Activated T-cell treated with anti-CD3 and anti-CD28 coated beads, Interleukin-2, amount 50 U/mL, for 48 hours (primary cell): Measurements from ENCODE around the gene SFXN3.

Source experiments
- DNase-seq, 2 experiments: peaks; one replicate each; pipeline ENCODE4 v3.0.0-alpha.2; 2020

Gene SFXN3

DNA sequence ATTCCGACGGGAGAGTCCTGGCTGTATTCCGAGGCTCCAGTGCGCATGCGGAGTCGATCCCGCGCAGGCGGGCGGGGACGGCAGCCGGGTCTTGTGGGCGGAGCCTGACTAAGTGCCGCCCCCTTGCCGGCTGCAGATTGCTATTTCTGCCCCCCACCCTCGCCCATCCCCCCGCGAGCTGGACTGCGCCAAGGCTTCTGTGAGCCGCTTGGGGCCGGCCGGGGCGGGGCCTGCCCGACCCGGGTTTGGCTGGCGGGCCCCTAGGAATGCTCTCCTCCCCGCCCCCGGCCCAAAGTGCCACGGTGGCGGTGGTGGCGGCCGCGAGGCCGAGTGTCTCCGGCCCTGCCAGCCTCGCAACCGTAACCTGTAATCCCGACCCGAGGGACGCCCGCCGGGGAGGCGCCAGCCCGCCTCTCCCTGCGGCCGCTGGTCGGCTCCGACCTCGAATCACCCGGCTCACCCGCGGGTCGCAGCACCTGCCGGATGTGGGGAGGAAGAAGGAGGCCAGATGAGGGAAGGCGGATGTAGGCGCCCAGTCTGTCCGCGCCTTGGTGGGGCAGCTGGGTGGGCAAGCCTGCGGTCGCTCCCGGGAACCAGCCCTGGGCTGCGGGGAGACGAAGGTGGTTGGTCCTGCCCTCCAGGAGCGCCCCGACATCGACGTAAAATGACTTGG lies 30.1 kb downstream of the SFXN3 start:
- no peak for DNase-seq

DNA sequence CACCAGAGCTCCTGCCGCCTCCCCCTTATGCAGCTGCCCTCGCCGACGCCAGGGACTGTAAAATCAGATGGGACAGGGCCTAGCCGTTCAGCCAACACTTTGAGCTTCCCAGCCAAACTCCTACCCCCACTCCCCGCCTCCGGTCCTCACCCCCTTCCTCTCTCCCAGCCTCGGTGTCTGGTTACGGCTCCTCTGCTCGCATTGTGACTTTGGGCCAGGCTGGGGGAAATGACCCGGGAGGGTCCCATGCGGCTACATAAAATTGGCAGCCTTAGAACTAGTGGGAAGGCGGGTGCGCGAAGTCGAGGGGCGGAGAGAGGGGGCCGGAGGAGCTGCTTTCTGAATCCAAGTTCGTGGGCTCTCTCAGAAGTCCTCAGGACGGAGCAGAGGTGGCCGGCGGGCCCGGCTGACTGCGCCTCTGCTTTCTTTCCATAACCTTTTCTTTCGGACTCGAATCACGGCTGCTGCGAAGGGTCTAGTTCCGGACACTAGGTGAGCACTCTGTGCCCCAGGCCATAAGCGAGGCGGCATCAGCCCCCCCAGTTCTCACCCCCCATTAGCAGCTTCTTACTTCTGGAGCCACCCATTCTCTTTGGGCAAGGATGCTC lies 30.7 kb downstream of the SFXN3 start, which contains the start of gene KAZALD1:
Gene KAZALD1, plus strand, starts transcription at position 366 of the 608 bp plus-strand sequence. CDS start 604 bp downstream, outside the sequence.
- no peak for DNase-seq

DNA sequence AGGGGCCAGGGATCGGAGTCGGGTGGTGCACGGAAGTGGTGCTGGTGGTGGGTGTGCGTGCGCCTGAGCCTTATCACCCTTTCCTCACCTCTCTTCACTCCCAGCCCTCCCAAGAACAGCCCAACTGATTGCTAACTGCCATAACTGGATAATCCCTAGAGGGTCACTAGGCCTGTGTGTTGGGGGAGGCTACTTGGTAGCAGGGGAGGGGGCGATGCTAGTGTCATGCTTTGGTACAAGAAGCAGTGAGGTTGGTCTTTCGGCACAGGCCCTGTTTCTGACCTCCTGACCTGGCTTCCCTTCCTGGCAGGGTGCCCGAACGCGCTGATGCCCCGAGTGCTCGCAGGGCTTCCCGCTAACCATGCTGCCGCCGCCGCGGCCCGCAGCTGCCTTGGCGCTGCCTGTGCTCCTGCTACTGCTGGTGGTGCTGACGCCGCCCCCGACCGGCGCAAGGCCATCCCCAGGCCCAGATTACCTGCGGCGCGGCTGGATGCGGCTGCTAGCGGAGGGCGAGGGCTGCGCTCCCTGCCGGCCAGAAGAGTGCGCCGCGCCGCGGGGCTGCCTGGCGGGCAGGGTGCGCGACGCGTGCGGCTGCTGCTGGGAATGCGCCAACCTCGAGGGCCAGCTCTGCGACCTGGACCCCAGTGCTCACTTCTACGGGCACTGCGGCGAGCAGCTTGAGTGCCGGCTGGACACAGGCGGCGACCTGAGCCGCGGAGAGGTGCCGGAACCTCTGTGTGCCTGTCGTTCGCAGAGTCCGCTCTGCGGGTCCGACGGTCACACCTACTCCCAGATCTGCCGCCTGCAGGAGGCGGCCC lies 31.4 kb downstream of the SFXN3 start:
- peak; percentile 74 to 80 for DNase-seq

DNA sequence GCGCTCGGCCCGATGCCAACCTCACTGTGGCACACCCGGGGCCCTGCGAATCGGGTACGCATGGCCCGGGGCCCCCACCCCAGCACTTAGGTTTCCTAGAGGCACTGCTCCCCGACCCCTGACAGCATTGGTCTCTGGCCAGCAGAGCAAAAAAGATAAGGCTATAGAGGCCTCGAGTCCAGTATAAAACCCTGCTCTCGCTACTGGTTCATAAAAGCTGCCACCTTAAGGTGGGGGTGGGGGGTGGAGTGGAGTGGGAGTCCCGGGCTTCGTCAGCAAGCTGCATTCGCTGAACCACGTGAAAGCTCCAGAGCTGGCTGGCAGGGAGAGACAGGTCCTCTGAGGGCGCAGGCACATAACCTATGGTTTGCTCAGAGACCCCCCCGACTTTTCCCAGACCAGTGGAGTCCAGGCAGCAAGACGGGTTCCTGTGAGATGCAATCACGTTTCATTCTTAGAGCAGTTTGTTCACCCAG lies 32.1 kb downstream of the SFXN3 start:
- DNase-seq: no peak

DNA sequence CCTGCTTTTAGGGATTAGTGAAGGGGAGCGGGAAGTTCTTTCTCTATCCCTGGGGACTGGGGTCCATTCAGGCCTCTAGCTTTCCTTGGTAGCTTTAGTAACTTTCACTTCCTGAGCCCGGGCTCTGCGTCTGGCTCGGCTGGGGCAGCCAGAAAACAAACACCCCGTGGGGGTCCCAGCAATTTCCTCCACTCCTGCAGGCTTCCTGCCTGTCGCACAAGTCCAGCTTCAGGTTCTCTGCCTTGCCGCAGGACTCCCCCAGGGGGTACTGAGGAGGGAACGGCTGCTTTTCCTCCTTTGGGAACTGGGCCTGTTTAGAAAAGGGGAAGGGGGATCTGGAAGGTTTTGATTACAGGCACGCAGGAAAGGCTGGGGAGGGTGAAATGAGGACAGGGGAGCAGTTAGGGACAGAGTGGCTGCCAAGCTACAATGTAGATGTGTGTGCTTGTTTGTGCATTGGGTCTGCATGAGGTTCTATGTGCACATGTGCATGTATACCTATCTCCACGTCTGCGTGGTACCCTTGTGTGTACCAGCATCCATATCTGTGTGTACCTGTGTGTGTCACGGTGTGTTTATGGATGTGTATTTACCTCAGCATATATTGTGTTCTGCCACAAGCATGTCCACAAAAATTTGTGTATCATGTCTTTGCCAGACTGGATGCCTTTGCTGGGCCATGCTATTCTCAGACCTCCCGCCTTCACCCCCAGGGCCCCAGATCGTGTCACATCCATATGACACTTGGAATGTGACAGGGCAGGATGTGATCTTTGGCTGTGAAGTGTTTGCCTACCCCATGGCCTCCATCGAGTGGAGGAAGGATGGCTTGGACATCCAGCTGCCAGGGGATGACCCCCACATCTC lies 32.7 kb downstream of the SFXN3 start:
- DNase-seq: no peak

DNA sequence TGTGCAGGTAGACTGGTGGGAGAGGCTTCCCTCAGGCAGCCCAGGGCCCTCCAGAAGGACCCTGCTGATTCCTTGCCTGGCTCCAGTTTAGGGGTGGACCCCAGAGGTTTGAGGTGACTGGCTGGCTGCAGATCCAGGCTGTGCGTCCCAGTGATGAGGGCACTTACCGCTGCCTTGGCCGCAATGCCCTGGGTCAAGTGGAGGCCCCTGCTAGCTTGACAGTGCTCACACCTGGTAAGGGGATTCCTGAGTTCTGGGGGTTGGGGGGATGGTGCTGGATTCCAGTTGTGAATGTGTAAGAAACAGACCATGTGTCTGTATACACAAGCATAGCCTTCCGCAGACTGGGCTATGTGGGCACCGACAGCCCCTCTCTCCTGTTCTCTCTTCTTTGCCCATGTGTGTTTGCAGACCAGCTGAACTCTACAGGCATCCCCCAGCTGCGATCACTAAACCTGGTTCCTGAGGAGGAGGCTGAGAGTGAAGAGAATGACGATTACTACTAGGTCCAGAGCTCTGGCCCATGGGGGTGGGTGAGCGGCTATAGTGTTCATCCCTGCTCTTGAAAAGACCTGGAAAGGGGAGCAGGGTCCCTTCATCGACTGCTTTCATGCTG lies 33.5 kb downstream of the SFXN3 start:
- no peak for DNase-seq

DNA sequence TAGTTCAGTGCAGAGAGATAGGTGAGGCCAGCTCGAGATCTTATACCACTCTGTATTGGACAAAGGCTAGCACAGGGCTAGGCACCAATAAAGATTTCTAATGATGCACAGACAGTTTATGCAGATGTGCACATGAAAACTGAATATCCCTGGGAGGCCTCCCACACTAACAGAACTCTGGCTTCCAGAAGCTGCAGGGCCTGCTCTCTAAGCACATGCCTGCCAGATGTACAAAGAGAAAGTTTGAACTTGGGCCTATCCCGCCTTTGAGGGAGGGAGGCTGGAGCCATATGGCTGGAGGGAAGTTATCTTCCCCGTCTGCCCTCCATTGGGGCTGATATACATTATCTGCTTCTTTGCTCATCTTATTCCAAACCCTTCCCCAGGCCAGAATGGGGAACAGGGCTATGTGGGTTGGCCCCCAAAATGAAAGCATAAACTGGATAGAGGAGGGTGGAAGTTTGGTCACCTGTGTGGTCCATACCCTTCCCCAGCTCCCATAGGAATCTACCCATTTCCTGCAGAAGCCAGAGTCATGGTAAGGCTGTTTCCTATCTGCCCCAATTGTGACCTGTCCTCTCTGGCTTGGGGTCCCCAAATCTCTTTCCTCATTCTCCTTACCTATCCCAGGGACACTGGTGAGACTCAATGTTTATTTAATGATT lies 34.6 kb downstream of the SFXN3 start:
- DNase-seq: no peak

DNA sequence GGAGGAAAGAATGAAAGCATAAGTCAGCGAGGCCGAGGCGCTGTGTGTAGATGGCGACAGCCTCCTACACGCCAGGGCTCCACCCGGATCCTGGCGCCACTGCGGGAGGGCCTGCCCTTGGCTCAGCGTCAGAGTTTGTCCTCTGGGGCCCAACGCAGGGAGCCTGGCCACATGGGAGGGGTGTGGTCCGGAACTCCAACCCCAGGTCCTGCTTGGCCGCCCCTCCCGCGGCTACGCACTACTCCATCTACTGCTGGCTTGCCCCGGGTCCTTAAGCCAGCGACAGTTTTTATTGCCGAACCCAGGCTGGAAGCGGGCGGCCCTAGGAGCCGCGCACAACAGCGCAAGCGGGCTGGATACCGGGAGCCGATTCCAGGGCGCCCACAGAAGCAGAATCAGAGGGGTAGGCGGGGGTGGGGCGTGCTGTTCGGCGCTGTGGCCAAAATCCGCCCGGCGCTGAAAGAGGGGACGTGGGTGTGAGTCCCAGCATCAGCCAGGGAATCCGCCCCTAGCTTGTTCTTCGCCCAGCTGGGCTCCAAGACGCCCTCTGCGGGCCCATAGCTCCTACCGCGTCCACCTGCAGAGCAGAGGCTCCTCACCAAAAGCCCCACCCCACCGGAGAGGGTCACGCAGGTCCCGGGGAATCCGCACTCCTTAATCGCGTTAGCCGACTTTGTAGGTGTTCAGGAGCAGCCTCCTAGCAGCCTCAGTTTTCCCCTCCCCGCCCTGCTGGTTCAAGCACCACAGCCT lies 35.3 kb downstream of the SFXN3 start:
- peak; percentile 58 to 67 for DNase-seq

DNA sequence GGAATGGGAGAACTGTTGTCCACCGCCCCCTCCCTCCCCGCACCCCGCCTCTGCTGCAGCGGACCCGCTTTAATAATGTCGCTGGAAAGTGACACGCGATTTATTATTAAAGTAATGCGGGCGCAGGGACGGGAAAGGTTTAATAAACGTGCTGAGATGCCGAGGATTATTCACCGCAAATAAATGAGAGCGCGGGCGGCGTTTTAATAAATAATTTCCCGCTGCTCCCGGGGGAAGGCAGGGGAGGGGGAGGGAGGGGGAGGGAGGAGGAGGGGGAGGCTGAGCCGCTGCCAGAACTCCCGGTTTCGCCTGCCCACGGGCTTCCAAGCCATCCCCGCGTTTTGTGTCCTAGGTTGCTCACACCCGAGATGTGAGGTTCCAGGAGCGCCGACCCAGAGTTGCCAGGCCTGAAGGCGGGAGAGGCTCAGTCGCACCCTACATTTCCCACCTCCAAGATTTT lies 35.9 kb downstream of the SFXN3 start:
- no peak for DNase-seq

DNA sequence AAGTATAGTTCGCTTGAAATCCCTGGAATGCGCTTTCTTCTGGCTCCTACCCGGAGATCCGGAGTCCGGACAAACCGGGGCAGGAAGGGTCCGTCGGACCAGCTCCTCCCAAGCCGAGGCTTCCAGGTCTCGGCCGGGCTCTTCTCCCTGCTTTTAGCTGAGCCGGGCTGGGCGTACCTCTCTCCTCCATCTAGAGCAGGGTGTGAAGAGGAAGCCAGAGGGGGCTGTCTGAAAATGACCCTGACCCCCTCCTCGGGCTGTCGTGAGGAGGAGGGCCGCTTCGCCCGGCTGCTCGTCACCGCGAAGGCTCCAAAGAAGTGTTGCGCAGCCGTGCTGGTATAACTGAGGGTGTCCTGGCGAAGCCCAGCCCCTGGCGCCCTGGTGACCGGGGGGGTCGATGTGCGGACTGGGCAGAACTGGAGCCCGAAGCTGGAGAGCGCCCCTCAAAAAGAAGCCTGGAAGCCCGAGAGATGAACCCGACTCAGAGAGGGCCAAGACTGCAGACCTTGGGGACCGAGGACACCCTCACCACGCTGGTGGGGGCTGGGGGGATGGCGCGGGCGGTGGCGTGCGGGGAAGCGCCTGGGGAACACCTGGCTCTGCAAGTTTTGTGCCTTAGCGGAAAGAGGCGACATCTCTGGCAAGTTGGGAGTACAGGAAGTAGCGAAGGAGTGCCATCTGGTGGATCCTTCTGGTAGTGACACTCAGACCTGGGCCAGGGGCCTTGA lies 36.5 kb downstream of the SFXN3 start:
- peak; percentile 87 to 89 for DNase-seq

DNA sequence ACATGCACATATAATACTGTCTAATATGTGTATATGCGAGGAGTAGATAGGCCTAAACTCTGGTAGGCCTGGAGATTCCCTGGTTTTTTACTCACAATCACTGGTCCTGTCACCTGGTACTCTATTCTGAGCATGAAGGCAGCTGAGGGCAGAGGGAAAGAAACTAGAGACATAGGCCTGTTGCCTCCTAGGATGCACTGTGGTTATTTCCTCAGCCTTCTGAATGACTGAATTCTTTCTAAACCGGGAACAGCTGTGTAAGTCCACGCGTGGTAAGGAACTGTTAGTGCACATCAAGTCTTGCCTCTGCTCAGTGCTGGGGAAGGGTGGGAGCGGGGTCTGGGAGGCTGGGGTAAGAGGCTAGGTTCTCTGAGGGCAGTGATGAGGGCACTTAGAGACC lies 38.4 kb downstream of the SFXN3 start:
- no peak for DNase-seq

DNA sequence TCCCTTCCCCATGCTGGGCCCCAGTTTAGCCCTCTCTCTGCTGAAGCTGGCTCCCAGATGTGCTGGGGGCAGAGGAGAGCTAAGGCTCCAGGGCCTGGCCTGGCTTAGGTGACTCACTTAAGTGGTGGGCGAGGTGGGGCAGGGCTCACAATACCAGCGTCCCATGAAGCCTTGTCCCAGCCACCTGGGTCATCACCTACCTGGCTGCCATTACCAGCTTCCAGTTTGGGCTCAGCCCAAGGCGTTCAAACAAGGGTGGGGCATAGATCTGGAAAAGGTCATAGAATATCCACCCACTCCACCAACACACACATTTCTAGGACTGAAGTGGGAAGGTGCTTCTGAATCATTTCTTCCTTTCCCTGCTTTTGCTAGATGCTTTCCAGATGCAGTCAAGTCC lies 39.1 kb downstream of the SFXN3 start:
- DNase-seq: no peak

DNA sequence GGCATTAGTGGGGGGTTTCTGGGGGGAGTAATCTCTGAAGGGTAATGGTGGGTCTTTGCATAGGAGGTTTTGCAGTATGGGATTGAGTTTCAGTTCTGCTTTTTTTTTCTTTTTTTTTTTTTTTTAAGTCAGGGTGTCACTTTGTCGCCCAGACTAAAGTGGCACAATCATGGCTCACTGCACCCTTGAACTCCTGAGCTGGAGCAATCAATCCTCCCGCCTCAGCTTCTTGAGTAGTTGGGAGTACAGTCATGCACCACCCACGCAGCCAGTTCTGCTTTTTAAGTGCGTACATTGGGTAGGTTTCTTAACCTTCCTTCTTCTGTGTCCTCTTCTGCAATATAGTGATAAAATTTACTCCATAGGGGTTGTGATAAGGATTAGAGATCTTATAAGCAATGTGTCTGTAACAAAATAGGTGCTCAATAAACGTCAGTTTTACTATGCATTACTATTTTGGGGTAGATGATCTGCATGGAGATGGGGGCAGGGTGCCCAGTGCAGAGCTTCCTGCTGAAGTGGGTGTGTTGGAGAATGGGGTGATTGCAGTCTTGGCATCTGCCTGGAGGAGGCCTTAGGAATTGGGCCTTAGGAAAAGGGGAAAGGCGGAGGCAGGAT lies 40.3 kb downstream of the SFXN3 start:
- DNase-seq: peak; percentile 44 to 50

DNA sequence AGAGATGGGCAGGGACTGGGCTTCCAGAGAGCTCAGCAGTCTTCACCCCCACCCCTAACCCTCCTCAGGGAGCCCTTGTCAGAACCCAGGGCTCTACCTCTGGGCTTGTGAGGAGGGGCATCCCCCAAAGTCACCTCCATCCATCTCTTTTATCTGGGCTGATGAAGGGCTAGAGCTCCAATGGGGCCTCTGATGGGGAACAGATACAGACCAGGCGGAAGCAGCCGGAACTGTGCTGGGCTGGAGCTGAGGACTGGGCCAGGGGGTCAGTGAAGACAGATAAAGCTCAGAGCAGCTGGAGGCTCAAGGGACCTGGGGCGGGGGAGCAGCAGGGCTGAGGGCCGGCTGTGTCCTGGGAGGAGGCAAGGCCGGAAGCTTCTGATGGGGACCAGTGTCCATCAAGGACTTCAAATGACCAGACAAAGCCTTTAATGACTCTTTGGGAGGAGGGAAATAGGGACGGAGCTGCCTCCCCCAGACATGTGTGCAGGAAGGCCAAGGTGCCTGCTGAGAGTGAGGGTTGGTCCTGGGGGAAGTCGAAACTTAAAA lies 40.9 kb downstream of the SFXN3 start:
- DNase-seq: no peak

DNA sequence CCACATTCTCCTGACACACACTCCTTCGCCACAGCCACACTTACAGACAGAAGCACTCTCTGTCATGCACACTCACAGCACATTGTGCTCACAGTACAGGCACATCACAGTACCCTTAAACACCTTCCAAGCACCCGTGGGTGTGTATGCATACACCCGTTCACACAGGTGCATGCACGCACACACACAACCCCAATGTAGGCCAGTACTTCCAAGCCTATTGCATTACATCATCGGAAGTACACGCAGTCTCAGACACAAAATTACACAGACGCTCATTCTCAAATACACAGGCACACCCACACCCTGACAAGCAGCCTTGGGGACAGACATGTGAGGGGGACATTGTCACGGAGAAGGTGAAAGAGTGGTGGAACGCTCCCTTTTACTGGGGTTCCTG lies 41.9 kb downstream of the SFXN3 start:
- DNase-seq: no peak

DNA sequence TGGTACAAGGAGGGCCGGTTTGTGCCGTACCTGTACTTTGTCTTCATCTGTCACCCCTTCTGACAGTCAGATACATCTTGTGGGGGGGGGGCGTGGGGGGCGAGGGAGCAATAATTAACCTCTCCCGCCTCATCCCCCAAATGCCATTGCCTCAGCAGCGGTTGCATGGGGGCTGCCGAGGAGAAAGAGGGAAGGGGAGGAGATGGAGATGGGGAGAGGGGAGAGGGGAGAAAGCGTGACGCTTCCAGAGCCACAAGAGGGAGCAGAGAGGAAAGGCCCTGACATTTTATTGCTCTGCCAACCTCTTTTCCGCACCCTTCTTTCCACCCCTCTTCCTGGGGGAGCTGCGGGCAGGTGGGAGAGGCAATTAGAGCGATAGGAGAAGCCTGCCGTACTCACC lies 42.6 kb downstream of the SFXN3 start:
- no peak for DNase-seq

DNA sequence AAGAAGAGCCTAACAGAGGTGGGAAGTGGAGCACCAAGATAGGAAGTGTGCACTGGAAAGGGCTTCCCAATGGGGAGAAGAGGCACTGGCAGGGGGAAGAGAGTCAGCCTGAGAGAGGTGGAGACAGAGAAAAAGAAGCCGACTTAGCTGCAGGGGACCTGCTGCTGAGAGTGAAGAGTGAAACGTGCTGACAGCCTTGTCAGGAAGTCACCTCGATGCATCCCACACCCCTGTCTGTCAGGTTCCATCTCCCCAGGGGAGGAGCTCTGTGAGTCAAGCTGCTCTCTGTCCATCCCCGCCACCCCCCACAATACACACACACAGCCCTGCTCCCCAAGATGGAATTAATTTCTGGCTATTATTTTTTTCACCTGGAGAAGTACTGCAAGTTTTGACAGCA lies 44.7 kb downstream of the SFXN3 start:
- no peak for DNase-seq

DNA sequence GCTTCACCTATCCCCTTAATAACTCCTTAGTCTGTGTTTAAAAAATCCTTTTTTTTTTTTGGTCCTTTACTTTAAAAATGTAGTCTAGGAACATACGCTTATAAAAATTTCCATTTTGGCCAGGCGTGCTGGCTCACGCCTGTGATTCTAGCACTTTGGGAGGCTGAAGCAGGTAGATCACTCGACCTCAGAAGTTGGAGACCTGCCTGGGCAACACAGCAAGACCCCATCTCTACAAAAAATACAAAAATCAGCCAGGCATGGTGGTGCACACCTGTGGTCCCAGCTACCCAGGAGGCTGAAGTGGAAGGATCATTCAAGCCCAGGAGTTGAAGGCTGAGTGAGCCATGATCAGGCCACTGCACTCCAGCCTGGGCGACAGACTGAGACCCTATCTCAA lies 45.6 kb downstream of the SFXN3 start:
- DNase-seq: no peak

DNA sequence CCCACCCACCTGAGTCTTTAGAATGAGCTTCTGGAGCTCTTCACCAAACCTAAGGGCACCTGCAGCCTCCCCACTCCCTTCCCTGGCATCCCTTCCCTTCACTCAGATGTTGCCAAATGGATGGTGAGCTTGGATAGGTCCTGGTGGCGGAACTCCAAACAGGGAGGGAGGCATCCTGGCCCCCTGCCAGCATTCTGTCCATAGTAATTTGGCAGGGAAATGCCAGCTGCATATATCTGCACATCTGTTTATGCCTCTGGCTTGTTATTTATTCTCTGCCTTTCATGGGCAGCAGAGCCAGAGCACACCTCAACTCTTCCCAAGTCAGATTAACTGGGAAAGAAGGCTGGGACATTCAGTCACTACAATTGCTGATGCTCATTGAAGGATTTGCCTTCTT lies 48.8 kb downstream of the SFXN3 start:
- DNase-seq: no peak
